LNCAP (cell line): ENCODE data around the gene DAB2.
A peak's percentile ranks its signal among the peaks of the same experiment; 100 is the strongest.

Experiments used
- CTCF ChIP-seq: fragments of 450-650 bp; IDR thresholded peaks from 2 replicates; pipeline ENCODE4 v1.5.1; 2017; ENCODE audit warnings: mild to moderate bottlenecking

The DAB2 gene

DNA sequence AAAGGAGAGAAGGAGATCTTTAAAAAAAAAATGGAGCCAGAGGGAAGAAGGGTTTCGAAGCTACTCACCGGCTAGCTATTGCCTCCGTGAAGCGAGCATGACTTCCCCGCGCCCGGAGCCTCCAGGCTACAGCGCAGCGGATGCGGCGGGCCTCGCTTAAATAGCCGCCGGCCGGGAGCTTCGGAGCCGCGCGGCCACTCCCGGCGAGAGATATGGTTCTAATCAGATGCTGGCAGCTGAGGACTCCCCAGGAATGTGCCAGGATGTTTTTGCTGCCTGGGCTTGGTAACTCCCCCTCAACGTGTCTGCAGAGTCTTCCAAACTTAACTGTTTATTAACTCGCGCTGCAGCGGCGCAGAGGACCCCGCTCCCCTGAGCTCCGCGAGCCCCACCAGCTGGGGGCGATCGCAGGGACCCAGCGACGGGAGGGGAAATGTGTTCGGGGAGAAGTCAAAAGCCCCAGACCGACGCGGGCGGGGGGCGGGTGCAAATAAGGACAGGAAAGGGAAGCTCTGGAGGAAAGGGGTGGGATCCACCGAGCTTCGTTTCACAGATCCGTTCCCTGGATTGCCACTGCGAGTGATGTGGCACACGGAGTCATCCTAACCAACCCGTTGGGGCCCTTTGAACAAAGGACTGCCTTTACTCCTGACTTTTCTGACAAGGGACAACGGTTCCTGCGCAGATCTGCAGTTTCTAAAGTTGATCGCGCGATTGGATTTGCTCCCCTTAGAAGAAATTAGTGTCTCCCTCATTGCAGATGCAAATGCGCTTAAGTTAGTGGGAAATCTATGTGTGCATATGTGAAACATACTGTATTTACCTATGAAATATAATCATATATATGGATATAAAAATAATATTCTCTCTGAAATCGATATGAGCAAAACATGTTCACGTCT is at the start of gene DAB2:
TSS of gene DAB2 (minus strand) at position 245 of the 902 bp plus-strand sequence. CDS start 30,660 bp downstream, outside the sequence.
- TF ChIP-seq CTCF, result peak; percentile 45

- no peak for TF ChIP-seq CTCF
These were observed 48.5 kb upstream of the DAB2 start for GRCh38 chr5:39473156-39473775.

GRCh38 chr5:39471836-39472508 is 47.2 kb upstream of the DAB2 start:
- TF ChIP-seq CTCF, result no peak

DNA sequence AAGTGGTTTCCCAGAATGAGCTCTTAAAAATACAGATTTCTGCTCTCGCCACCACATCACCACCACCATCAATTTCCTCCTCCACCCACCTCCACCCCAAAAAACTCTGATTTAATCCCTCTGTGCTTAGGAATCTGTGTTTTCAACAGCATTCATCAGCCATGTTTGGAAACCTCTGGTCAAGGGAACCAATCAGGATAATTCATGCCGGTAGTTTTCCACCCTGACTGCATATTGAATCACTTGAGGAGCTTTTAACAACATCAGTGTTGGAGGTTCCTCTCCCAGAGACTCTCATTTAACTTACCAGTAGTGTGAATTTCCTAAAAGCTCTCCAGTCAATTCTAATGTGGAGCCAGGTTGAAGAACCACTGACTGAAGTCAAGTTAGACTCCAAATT is 46.0 kb upstream of the DAB2 start:
- no peak for TF ChIP-seq CTCF

DNA sequence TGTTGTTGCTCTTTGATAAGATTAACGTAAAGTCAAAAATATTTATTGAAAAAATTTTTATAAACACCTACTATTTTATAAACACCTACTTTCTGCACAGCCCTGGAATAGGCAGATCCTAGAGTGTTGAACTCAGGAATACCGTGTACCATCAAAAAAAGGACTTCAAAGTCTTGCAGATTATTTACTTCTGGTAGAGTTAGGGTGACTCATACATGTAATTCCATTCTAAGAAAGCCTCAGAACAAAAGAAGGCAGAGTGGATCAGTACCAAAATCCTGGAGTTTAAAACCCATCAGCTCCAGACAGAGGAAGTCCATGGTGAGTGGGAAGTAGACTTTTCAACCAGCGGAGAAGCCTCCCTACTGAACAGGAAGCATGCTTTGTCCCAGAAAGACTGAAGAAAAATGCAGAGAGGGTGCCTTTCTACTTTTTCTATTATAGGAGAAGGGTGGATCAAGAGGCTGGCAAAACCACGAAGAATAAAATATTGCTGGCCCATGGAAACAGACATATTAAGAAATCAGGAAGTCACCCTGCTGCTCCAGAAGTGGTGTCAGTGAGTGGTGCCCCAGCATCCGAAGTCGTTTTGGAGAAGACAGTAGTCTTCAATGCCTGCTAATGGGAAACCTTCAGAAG is 45.1 kb upstream of the DAB2 start:
- TF ChIP-seq CTCF, result no peak

DNA sequence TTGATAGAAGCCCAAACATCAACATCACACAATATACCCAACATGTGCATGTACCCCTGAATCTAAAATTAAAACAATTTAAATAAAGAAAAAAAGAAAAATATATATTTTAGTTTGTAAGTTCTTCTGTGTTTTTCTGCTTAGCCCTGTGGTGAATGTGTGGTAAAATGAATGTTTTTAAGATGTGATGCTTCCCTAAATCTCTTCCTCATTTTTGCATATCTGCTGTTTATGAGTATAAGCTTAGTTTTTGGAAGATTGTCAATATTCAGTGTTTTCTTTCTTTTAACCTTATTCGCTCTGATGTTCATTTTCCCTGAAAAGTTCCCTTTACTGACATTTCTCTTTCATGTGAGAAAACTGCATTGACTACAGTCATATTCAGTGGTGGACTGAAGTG is 44.4 kb upstream of the DAB2 start:
- no peak for TF ChIP-seq CTCF

- no peak for TF ChIP-seq CTCF
These were observed 42.1 kb upstream of the DAB2 start for GRCh38 chr5:39466846-39467245.
